Osteoblast (primary cell): Measurements from ENCODE around the gene GGA3. TPM values are rescaled to one million over a fixed set of nuclear protein-coding genes. Genes with fewer than 3 reads are reported as not detected.
A peak's percentile ranks its signal among the peaks of the same experiment; 100 is the strongest.
"Not testable (repeated sequence)": the region's sequence is repeated elsewhere in the genome, so short reads cannot be mapped to it uniquely, and the experiment has no call there.

Source experiments
- DNase-seq: peaks from one replicate; pipeline ENCODE4 v3.0.0; 2011; ENCODE audit warnings: low spot score, mixed read lengths; ENCODE audit not compliant: insufficient read length; ENCODE audit errors: missing footprints
- H2AFZ ChIP-seq: 2 replicates; pipeline ENCODE4 v1.6.0; 2011; ENCODE audit warnings: mild to moderate bottlenecking, low read length
- H3K27ac ChIP-seq: 2 replicates; pipeline ENCODE4 v1.5.1; 2011; ENCODE audit warnings: mild to moderate bottlenecking, low read depth, low read length, moderate library complexity
- H3K27me3 ChIP-seq: 2 replicates; pipeline ENCODE4 v1.6.0; 2012; ENCODE audit warnings: mild to moderate bottlenecking, control low read depth, inconsistent platforms, low read length, moderate library complexity; ENCODE audit not compliant: insufficient read depth
- H3K36me3 ChIP-seq: 2 replicates; pipeline ENCODE4 v1.5.1; 2011; ENCODE audit warnings: mild to moderate bottlenecking, low read length, control low read depth, moderate library complexity; ENCODE audit not compliant: insufficient read depth
- H3K4me1 ChIP-seq: 2 replicates; pipeline ENCODE4 v1.5.1; 2011; ENCODE audit warnings: mild to moderate bottlenecking, low read length, control low read depth, moderate library complexity; ENCODE audit not compliant: insufficient read depth
- H3K4me2 ChIP-seq: 2 replicates; pipeline ENCODE4 v1.6.0; 2011; ENCODE audit warnings: mild to moderate bottlenecking, low read length; ENCODE audit not compliant: insufficient read depth
- H3K4me3 ChIP-seq: fragments of 200-600 bp; sonication (generic); 3 replicates; pipeline ENCODE4 v1.5.1; 2012; ENCODE audit warnings: mild to moderate bottlenecking, low read length, inconsistent platforms; ENCODE audit not compliant: insufficient read depth
- H3K79me2 ChIP-seq: 2 replicates; pipeline ENCODE4 v1.6.0; 2012; ENCODE audit warnings: mild to moderate bottlenecking, low read length, control low read depth, inconsistent platforms; ENCODE audit not compliant: insufficient read depth
- H3K9me3 ChIP-seq: 2 replicates; pipeline ENCODE4 v1.5.1; 2011; ENCODE audit warnings: low read depth, low read length, control low read depth
- H4K20me1 ChIP-seq: 2 replicates; pipeline ENCODE4 v1.6.0; 2012; ENCODE audit warnings: mild to moderate bottlenecking, low read length, control low read depth; ENCODE audit not compliant: insufficient read depth
- total RNA-seq: library from RNA; depleted of rRNA; stranded (reverse); fragments of >200 nt; gene quantifications from 2 replicates; pipeline ENCODE4 v1.2.3, GENCODE V29; 2012
- TF ChIP-seq, protein P1 (sequence below): IDR thresholded peaks from 2 replicates; pipeline ENCODE4 v1.5.1; 2011; ENCODE audit warnings: mild to moderate bottlenecking, low read depth, low read length, moderate library complexity; ENCODE audit errors: extremely low read depth

The GGA3 gene
- total RNA-seq, 1 donor, result 9.0 TPM

DNA sequence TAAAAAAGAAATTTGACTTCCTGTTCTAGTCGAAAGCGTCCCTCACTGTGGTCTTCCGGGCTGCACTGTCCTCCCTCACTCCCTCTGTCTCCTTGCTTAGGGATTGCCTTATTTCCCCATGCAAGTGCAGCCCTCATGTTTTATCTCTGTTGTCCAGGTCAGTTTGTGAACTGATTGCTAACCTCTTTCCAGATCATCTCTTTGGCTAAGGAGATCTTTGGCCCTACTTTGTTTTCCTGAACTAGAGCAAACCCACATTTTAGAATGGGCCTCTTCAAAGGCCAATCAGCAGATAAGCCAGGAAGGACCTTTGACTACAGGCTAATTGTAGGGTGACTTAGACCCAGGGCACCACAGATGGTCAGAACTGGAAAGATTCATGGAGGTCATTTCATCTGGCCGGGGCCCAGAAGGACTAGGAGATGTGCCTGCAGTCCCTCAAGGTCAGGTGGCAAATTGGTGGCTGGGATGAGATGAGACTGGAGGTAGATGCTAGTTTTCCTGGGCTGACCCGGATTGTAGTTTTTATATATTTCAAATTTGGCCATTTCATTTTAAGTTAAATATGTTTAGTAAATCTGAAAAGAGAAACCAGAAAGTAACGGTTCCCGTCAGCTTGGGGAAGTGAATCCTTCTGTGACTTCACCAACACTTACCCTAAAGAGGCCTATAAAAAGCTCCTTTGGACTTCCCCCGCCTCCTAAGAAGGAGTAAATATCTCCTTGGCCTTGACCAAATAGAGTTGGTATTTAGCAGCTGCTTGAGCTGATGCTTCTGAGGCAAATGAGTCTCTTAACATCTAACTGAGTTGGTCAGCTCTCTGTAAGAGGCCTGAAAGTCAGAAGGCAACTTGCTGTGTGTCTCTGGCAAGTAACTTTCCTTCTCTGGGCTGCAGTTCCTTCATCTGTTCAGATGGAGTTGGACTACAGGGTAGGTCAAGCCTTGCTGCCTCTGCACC lies 34.1 kb upstream of the GGA3 start:
- Histone ChIP-seq H3K27me3 (no peaks in the 10 kb centered on the region), H2AFZ (no peak overlapping the region), H3K4me2 (no peak overlapping the region), H3K79me2 (no peaks in the 10 kb centered on the region), H3K4me3 (no peak overlapping the region), H3K36me3 (no peaks in the 10 kb centered on the region), H3K27ac (no peak overlapping the region), H3K4me1 (no peaks in the 10 kb centered on the region), H3K9me3 (no peaks in the 10 kb centered on the region), H4K20me1 (no peaks in the 10 kb centered on the region)
- DNase-seq, result peak; percentile 25
- TF ChIP-seq, protein P1, sequence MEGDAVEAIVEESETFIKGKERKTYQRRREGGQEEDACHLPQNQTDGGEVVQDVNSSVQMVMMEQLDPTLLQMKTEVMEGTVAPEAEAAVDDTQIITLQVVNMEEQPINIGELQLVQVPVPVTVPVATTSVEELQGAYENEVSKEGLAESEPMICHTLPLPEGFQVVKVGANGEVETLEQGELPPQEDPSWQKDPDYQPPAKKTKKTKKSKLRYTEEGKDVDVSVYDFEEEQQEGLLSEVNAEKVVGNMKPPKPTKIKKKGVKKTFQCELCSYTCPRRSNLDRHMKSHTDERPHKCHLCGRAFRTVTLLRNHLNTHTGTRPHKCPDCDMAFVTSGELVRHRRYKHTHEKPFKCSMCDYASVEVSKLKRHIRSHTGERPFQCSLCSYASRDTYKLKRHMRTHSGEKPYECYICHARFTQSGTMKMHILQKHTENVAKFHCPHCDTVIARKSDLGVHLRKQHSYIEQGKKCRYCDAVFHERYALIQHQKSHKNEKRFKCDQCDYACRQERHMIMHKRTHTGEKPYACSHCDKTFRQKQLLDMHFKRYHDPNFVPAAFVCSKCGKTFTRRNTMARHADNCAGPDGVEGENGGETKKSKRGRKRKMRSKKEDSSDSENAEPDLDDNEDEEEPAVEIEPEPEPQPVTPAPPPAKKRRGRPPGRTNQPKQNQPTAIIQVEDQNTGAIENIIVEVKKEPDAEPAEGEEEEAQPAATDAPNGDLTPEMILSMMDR, result no peak

DNA sequence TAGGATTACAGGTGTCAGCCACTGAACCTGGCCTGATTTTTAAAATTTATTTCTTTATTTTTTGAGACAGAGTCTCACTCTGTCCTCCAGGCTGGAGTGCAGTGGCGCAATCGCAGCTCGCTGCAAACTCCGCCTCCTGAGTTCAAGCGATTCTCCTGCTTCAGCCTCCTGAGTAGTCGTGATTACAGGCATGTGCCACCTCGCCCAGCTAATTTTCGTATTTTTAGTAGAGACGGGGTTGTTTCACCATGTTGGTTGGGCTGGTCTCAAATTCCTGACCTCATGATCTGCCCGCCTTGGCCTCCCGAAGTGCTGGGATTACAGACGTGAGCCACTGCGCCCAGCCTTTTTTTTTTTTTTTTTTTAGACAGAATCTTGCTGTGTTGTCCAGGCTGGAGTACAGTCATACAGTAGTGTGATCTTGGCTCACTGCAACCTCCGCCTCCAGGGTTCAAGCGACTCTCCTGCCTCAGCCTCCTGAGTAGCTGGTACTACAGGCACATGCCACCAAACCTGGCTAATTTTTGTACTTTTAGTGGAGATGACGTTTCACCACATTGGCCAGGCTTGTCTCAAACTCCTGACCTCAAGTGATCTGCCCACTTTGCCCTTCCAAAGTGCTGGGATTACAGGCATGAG lies 31.5 kb upstream of the GGA3 start:
- H3K4me1 ChIP-seq, DNase-seq, H3K9me3 ChIP-seq, H2AFZ ChIP-seq, H3K4me3 ChIP-seq, H3K36me3 ChIP-seq, H3K27ac ChIP-seq, H4K20me1 ChIP-seq, H3K4me2 ChIP-seq, H3K79me2 ChIP-seq, H3K27me3 ChIP-seq: not testable (repeated sequence)

DNA sequence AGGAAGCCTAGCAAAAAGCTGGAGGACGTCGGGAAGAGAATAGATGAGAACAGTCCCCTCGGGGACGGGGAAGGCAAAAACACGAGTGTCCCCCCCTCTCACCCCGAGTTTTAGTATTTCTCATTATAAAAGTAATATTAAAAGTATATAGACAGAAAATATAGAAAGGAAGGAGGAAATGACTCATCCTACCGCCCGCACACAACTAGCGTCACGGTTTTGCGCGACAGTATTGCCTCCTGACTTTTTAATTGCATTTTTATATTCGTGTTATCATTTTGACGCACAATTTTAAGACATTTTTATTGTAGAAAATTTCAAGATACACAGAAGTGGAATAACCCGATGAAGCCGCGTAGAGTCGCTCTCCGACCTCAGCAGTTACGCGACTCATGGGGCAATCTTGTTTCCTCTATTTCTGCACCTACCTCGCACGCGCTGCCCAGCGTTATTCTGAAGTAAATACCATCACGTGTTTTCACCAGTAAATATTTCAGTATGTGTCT lies 28.5 kb upstream of the GGA3 start:
- Histone ChIP-seq H3K36me3 (no peaks in the 10 kb centered on the region), H3K4me2 (peak overlapping the region; percentile 100), H3K4me3 (peak overlapping the region; percentile 84), H2AFZ (peak overlapping the region; percentile 97), H3K27ac (peak overlapping the region; percentile 97), H3K79me2 (peaks cover 7% of the 10 kb centered on the region), H3K27me3 (no peaks in the 10 kb centered on the region), H3K4me1 (no peaks in the 10 kb centered on the region), H3K9me3 (no peaks in the 10 kb centered on the region), H4K20me1 (no peaks in the 10 kb centered on the region)
- DNase-seq, result no peak
- TF ChIP-seq, protein P1, result peak; percentile 41

DNA sequence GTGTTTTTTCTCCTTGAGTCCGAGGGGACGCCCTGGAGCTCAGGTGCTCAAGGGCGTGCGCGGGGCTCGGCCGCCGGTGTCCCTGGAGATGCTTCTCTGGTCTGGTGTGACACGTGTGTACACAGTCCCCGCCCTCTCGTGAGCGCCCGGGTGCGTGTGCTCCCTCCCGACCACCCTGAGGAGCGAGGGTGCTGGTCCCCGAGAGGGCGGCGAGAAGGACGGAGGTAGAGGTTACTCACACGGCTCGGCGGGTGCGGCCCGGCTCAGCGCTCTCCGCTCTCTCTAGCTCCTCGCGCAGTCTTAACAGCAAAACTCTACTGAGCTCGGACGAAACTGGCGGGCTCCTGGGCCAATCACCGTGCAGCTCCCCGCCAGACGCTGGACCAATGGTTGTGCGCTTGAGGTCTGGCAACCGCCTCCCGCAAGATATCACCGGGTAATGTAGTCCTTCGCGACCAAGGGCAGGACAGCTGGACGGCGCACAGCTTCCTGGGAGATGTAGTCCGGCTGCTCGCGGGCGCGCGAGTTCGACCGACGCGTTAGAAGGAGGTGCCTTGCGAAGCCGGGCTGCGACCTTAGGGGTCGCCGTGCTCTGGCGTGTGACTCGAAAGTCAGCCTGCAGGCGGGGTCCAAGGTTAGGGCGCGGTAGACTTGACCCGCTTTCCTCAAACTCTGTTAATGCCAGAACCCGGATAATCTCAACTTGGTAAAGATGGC lies 27.9 kb upstream of the GGA3 start, which contains the start of gene SLC25A19:
Gene SLC25A19, minus strand, starts transcription at position 319 of the 717 bp plus-strand sequence. CDS start 2,669 bp downstream, outside the sequence.
- Histone ChIP-seq H3K27me3 (no peaks in the 10 kb centered on the region), H3K4me3 (peak within 1 kb of the TSS; percentile 84), H3K36me3 (no peaks in the 10 kb centered on the region), H3K79me2 (peaks cover 7% of the 10 kb centered on the region), H3K4me1 (no peaks in the 10 kb centered on the region), H3K9me3 (no peaks in the 10 kb centered on the region), H2AFZ (peak within 1 kb of the TSS; percentile 98), H4K20me1 (no peaks in the 10 kb centered on the region), H3K27ac (peak within 1 kb of the TSS; percentile 97), H3K4me2 (peak within 1 kb of the TSS; percentile 100)
- DNase-seq, result peak; percentile 100
- TF ChIP-seq, protein P1, result no peak
